Nephron progenitor cell (in vitro differentiated cells): ENCODE results near the gene POU4F3.

ENCODE experiments used
- DNase-seq: peaks from one replicate; pipeline ENCODE4 v3.0.0; 2021
- H3K27ac Mint-ChIP-seq: 2 replicates; pipeline ENCODE4 v1.8.0; 2021; ENCODE audit warnings: mild to moderate bottlenecking, moderate library complexity, mixed read lengths
- H3K27me3 Mint-ChIP-seq: 2 replicates; pipeline ENCODE4 v1.8.0; 2021; ENCODE audit warnings: mild to moderate bottlenecking, low read depth, mixed read lengths; ENCODE audit not compliant: poor library complexity
- H3K36me3 Mint-ChIP-seq: 2 replicates; pipeline ENCODE4 v1.8.0; 2021; ENCODE audit warnings: low read depth, mixed read lengths
- H3K4me1 Mint-ChIP-seq: 2 replicates; pipeline ENCODE4 v1.8.0; 2021; ENCODE audit warnings: mixed read lengths
- H3K4me3 Mint-ChIP-seq: 2 replicates; pipeline ENCODE4 v1.8.0; 2021; ENCODE audit warnings: mild to moderate bottlenecking, moderate library complexity, mixed read lengths
- H3K9me3 Mint-ChIP-seq: 2 replicates; pipeline ENCODE4 v1.8.0; 2021; ENCODE audit warnings: mild to moderate bottlenecking, moderate library complexity, mixed read lengths
- TF ChIP-seq, protein P1 (sequence below): fragments of 200-600 bp; sonication (generic); IDR thresholded peaks from 2 replicates; pipeline ENCODE4 v1.5.0; 2021; ENCODE audit warnings: antibody characterized with exemption

Gene POU4F3

DNA sequence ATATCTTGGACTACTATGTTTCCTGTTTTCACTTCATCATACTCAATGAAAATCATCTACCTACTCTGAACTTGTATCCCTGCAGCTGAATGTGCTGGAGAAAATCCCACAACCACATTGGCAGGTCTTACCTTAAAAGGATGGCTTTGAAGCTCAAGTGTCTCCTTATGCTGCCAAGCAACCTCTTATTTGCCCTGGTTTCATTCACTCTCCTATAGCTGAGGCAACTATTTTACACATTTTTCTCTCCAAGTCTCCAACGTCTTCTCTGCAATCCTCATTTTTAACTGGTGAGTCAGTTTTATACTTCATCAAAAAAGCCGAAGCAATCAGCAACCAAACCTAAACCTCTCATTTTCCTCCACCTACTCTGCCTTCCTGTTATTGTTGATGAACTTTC is 49.7 kb downstream of the POU4F3 start:
- TF ChIP-seq, protein P1, sequence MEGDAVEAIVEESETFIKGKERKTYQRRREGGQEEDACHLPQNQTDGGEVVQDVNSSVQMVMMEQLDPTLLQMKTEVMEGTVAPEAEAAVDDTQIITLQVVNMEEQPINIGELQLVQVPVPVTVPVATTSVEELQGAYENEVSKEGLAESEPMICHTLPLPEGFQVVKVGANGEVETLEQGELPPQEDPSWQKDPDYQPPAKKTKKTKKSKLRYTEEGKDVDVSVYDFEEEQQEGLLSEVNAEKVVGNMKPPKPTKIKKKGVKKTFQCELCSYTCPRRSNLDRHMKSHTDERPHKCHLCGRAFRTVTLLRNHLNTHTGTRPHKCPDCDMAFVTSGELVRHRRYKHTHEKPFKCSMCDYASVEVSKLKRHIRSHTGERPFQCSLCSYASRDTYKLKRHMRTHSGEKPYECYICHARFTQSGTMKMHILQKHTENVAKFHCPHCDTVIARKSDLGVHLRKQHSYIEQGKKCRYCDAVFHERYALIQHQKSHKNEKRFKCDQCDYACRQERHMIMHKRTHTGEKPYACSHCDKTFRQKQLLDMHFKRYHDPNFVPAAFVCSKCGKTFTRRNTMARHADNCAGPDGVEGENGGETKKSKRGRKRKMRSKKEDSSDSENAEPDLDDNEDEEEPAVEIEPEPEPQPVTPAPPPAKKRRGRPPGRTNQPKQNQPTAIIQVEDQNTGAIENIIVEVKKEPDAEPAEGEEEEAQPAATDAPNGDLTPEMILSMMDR = no peak
- no peak overlapping the region for H3K27ac Mint-ChIP-seq
- no peaks in the 10 kb centered on the region for H3K36me3 Mint-ChIP-seq
- no peak for DNase-seq
- no peaks in the 10 kb centered on the region for H3K4me1 Mint-ChIP-seq
- H3K27me3 Mint-ChIP-seq = peaks cover 22% of the 10 kb centered on the region
- no peak overlapping the region for H3K4me3 Mint-ChIP-seq
- H3K9me3 Mint-ChIP-seq = no peaks in the 10 kb centered on the region

DNA sequence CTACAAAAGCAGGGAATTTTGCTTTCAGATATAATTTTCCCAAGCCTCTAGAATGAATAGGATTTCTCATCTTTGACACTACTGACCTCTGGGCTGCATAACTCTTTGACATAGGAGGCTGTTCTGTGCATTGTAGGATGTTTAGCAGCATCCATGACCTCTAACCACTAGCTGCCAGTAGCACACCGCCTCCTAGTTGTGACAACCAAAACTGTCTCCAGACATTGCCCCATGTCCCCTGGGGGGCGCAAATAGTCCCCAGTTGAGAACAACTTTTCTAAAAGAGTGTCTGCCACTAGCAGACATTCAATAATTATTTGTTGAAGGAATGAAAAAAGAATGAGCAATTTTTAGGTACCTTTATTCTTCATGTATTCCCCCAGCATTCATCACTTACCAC is 51.8 kb downstream of the POU4F3 start:
- Mint-ChIP-seq H3K9me3 (no peaks in the 10 kb centered on the region), H3K4me1 (peaks cover 8% of the 10 kb centered on the region), H3K27me3 (peaks cover 7% of the 10 kb centered on the region), H3K36me3 (no peaks in the 10 kb centered on the region), H3K27ac (no peak overlapping the region), H3K4me3 (no peak overlapping the region)
- TF ChIP-seq, protein P1 = peak; percentile 29
- no peak for DNase-seq
